ENCODE data around the gene EPS8L2. TPM values are rescaled to one million over a fixed set of nuclear protein-coding genes. Genes with fewer than 3 reads are reported as not detected.
"Not testable (repeated sequence)": the region's sequence is repeated elsewhere in the genome, so short reads cannot be mapped to it uniquely, and the experiment has no call there.

EPS8L2 gene
- total and polyA plus RNA-seq, 10 of the 15 experiments (the other 5 are each of a cell fraction or from before 2014, with no cell fraction given) = 0.76 to 20.0 (median 9.7) TPM

DNA sequence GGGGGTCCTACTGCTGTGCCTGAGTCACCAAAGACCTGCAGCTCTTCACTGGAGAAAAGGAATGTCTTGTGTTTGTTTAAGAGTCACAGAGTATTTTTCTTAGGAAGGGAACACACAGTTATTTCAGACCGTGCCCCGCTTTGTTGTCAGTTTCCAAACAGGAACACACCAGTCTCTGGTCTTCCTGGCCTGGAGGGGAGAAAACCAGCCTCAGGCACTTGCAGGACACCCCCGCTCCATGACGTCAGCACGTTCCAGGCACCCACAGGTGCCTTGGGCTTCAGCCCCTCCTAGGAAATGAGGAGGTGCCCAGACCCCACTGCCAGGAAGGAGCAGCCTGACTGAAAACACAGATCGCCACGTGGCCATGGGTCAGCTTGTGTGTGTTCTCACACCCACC, 16.4 kb upstream of the EPS8L2 start (continued):
- TF ChIP-seq CBFB (IDR thresholded peaks at IDR 0.05; ENCODE audit: low read depth) (no peak), ZNF622 (IDR thresholded peaks at IDR 0.05) (no peak), CBX3 (IDR thresholded peaks at IDR 0.05; ENCODE audit: borderline replicate concordance, low read depth) (no peak)
- TF ChIP-seq, protein P1, sequence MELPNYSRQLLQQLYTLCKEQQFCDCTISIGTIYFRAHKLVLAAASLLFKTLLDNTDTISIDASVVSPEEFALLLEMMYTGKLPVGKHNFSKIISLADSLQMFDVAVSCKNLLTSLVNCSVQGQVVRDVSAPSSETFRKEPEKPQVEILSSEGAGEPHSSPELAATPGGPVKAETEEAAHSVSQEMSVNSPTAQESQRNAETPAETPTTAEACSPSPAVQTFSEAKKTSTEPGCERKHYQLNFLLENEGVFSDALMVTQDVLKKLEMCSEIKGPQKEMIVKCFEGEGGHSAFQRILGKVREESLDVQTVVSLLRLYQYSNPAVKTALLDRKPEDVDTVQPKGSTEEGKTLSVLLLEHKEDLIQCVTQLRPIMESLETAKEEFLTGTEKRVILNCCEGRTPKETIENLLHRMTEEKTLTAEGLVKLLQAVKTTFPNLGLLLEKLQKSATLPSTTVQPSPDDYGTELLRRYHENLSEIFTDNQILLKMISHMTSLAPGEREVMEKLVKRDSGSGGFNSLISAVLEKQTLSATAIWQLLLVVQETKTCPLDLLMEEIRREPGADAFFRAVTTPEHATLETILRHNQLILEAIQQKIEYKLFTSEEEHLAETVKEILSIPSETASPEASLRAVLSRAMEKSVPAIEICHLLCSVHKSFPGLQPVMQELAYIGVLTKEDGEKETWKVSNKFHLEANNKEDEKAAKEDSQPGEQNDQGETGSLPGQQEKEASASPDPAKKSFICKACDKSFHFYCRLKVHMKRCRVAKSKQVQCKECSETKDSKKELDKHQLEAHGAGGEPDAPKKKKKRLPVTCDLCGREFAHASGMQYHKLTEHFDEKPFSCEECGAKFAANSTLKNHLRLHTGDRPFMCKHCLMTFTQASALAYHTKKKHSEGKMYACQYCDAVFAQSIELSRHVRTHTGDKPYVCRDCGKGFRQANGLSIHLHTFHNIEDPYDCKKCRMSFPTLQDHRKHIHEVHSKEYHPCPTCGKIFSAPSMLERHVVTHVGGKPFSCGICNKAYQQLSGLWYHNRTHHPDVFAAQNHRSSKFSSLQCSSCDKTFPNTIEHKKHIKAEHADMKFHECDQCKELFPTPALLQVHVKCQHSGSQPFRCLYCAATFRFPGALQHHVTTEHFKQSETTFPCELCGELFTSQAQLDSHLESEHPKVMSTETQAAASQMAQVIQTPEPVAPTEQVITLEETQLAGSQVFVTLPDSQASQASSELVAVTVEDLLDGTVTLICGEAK (IDR thresholded peaks at IDR 0.05; ENCODE audit: borderline replicate concordance) = no peak
- TF ChIP-seq, protein P2, sequence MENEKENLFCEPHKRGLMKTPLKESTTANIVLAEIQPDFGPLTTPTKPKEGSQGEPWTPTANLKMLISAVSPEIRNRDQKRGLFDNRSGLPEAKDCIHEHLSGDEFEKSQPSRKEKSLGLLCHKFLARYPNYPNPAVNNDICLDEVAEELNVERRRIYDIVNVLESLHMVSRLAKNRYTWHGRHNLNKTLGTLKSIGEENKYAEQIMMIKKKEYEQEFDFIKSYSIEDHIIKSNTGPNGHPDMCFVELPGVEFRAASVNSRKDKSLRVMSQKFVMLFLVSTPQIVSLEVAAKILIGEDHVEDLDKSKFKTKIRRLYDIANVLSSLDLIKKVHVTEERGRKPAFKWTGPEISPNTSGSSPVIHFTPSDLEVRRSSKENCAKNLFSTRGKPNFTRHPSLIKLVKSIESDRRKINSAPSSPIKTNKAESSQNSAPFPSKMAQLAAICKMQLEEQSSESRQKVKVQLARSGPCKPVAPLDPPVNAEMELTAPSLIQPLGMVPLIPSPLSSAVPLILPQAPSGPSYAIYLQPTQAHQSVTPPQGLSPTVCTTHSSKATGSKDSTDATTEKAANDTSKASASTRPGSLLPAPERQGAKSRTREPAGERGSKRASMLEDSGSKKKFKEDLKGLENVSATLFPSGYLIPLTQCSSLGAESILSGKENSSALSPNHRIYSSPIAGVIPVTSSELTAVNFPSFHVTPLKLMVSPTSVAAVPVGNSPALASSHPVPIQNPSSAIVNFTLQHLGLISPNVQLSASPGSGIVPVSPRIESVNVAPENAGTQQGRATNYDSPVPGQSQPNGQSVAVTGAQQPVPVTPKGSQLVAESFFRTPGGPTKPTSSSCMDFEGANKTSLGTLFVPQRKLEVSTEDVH (IDR thresholded peaks at IDR 0.05; ENCODE audit: low read depth, partially characterized antibody) = no peak
- TF ChIP-seq, protein P3, sequence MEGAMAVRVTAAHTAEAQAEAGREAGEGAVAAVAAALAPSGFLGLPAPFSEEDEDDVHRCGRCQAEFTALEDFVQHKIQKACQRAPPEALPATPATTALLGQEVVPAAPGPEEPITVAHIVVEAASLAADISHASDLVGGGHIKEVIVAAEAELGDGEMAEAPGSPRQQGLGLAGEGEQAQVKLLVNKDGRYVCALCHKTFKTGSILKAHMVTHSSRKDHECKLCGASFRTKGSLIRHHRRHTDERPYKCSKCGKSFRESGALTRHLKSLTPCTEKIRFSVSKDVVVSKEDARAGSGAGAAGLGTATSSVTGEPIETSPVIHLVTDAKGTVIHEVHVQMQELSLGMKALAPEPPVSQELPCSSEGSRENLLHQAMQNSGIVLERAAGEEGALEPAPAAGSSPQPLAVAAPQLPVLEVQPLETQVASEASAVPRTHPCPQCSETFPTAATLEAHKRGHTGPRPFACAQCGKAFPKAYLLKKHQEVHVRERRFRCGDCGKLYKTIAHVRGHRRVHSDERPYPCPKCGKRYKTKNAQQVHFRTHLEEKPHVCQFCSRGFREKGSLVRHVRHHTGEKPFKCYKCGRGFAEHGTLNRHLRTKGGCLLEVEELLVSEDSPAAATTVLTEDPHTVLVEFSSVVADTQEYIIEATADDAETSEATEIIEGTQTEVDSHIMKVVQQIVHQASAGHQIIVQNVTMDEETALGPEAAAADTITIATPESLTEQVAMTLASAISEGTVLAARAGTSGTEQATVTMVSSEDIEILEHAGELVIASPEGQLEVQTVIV (IDR thresholded peaks at IDR 0.05; ENCODE audit: borderline replicate concordance, partially characterized antibody) = no peak

DNA sequence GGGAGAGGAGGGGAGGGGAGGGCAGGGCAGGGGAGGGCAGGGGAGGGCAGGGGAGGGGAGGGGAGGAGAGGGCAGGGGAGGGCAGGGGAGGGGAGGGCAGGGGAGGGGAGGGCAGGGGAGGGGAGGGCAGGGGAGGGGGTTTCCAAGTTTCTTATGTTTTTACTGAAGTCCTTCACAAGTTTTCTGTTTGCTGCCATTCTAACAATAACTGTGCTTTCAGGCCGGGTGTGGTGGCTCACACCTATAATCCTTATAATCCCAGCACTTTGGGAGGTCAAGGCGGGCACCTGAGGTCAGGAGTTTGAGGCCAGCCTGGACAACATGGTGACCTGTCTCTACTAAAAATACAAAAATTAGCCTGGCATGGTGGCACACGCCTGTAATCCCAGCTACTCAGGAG, 15.8 kb upstream of the EPS8L2 start:
- peaks cover 16% of the 10 kb centered on the region for H3K4me1 ChIP-seq (ENCODE audit: control insufficient read depth, insufficient read depth, low read length)
- CTCF ChIA-PET = interaction anchor here (2.0 kb wide), 1 partner anchor 28 kb away, joined by 5 read pairs; no protein-coding TSS in a partner anchor
- H3K27me3 ChIP-seq (replicated peaks in 1 of 2; ENCODE audit: control insufficient read depth in 2 of 2, insufficient read depth in 2 of 2, low read length in 1 of 2); H3K4me2 ChIP-seq (ENCODE audit: control insufficient read depth, insufficient read depth); H3K9me3 ChIP-seq (replicated peaks; ENCODE audit: control insufficient read depth, insufficient read depth, low read length); DNase-seq (ENCODE audit: low read depth, low spot score); ATAC-seq; POLR2A ChIA-PET; H4K20me1 ChIP-seq (ENCODE audit: control insufficient read depth, insufficient read depth); H3K27ac ChIP-seq (ENCODE audit: control insufficient read depth, insufficient read depth); H3K4me3 ChIP-seq; BruUV-seq (replicated peaks); FAIRE-seq; RAD21 ChIA-PET (ENCODE audit: unreplicated experiment); H3K9ac ChIP-seq (ENCODE audit: control insufficient read depth, insufficient read depth, low read length); in situ Hi-C loops (cut with MboI); SMC1A ChIA-PET (ENCODE audit: uncharacterized antibody, unreplicated experiment); intact Hi-C loops (cut with micrococcal nuclease; ENCODE audit: unreplicated experiment); H2AFZ ChIP-seq (ENCODE audit: control insufficient read depth, low read depth, low read length): not testable (repeated sequence)
- peaks cover 26% of the 10 kb centered on the region for H3K79me2 ChIP-seq (ENCODE audit: control insufficient read depth, insufficient read depth, low read length)
- peaks cover 10 to 15% of the 10 kb centered on the region in 2 experiments; a peak in 3 of 4 replicates for H3K36me3 ChIP-seq (ENCODE audit: control insufficient read depth in 2 of 2, insufficient read depth in 2 of 2, low read length in 1 of 2)
- 96% methylated on average over 3 of the region's 3 CpGs for WGBS (ENCODE audit: insufficient coverage, insufficient replicate concordance, low lambda C conversion rate, missing lambda C conversion rate)

Data from GM12878 (cell line).